ENCODE results near the gene CDPF1. TPM values are rescaled to one million over a fixed set of nuclear protein-coding genes. Genes with fewer than 3 reads are reported as not detected.
"Not testable (repeated sequence)": the region's sequence is repeated elsewhere in the genome, so short reads cannot be mapped to it uniquely, and the experiment has no call there.

The CDPF1 gene
- total RNA-seq, 1 donor from 2014 or later = 14.3 TPM

DNA sequence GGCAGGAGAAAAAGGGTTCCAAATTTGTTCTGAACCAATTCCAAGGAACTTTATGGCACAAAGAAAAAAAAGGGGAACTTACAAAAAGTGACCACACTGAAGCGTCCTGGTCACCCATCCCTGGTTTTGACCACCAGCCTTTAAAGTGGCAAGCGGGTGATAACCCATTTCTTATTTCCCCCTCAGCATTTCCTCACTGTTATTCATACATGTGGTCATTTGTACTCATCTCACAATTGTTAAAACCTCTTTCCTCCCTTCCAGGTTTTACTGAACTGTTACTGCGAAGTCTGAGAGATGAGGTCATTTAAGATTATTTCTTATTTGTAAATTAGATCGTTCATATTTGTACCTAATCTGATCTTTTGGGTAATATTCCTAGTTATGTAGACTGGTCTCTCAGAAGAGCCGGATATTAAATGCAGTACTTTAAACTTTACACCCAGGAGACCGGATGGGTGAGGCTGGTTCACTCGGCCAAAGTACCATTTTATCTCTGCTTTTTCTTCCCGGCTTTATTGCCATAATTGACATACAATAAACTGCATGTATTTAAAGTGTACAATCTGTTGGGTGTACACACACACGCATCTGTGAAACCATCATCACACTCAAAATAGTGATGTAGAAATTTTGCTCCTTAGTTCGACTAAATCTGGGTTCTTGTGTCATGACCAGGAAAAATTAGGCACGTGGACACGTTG, 47.0 kb downstream of the CDPF1 start:
- TF ChIP-seq, protein P1, sequence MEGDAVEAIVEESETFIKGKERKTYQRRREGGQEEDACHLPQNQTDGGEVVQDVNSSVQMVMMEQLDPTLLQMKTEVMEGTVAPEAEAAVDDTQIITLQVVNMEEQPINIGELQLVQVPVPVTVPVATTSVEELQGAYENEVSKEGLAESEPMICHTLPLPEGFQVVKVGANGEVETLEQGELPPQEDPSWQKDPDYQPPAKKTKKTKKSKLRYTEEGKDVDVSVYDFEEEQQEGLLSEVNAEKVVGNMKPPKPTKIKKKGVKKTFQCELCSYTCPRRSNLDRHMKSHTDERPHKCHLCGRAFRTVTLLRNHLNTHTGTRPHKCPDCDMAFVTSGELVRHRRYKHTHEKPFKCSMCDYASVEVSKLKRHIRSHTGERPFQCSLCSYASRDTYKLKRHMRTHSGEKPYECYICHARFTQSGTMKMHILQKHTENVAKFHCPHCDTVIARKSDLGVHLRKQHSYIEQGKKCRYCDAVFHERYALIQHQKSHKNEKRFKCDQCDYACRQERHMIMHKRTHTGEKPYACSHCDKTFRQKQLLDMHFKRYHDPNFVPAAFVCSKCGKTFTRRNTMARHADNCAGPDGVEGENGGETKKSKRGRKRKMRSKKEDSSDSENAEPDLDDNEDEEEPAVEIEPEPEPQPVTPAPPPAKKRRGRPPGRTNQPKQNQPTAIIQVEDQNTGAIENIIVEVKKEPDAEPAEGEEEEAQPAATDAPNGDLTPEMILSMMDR (IDR thresholded peaks at IDR 0.05) = no peak
- CTCF ChIA-PET = no interaction called here
- Mint-ChIP-seq H3K27me3 (no peaks in the 10 kb centered on the region), H3K4me3 (no peak overlapping the region), H3K4me1 (no peaks in the 10 kb centered on the region), H3K27ac (no peak overlapping the region), H3K9me3 (no peaks in the 10 kb centered on the region), H3K36me3 (ENCODE audit: low read depth) (peaks cover 50% of the 10 kb centered on the region)
- POLR2A ChIA-PET = no interaction called here
- no peak for DNase-seq
- intact Hi-C loops (cut with micrococcal nuclease) = no loop called here
- no peak for ATAC-seq (ENCODE audit: low read depth)

- Mint-ChIP-seq H3K27me3 (no peaks in the 10 kb centered on the region), H3K4me3 (no peak overlapping the region), H3K9me3 (no peaks in the 10 kb centered on the region), H3K27ac (no peak overlapping the region), H3K36me3 (ENCODE audit: low read depth) (peaks cover 50% of the 10 kb centered on the region), H3K4me1 (no peaks in the 10 kb centered on the region)
- CTCF ChIA-PET = no interaction called here
- POLR2A ChIA-PET = no interaction called here
- intact Hi-C loops (cut with micrococcal nuclease) = no loop called here
- ATAC-seq (ENCODE audit: low read depth) = no peak
- TF ChIP-seq, protein P1 (IDR thresholded peaks at IDR 0.05) = no peak
- DNase-seq = no peak
Observed at GRCh38 chr22:46201059-46201757, 48.9 kb downstream of the CDPF1 start.

- POLR2A ChIA-PET; intact Hi-C loops (cut with micrococcal nuclease); DNase-seq; H3K4me1 Mint-ChIP-seq; ATAC-seq (ENCODE audit: low read depth); H3K4me3 Mint-ChIP-seq; H3K9me3 Mint-ChIP-seq; H3K27ac Mint-ChIP-seq; H3K27me3 Mint-ChIP-seq: not testable (repeated sequence)
- peaks cover 36% of the 10 kb centered on the region for H3K36me3 Mint-ChIP-seq (ENCODE audit: low read depth)
- CTCF ChIA-PET = interaction anchor here (0.5 kb wide), 1 partner anchor 193 kb away, joined by 3 read pairs; no protein-coding TSS in a partner anchor
Observed at GRCh38 chr22:46198806-46199205, 51.3 kb downstream of the CDPF1 start.

GRCh38 chr22:46198274-46198673, 51.8 kb downstream of the CDPF1 start:
- DNase-seq (no peak), ATAC-seq (ENCODE audit: low read depth) (no peak)
- intact Hi-C loops (cut with micrococcal nuclease) = no loop called here
- POLR2A ChIA-PET = no interaction called here
- no peak overlapping the region for H3K4me3 Mint-ChIP-seq
- TF ChIP-seq, protein P1 (IDR thresholded peaks at IDR 0.05) = no peak
- H3K27me3 Mint-ChIP-seq = no peaks in the 10 kb centered on the region
- no peaks in the 10 kb centered on the region for H3K4me1 Mint-ChIP-seq
- H3K27ac Mint-ChIP-seq = no peak overlapping the region
- CTCF ChIA-PET = no interaction called here
- no peaks in the 10 kb centered on the region for H3K9me3 Mint-ChIP-seq
- peaks cover 30% of the 10 kb centered on the region for H3K36me3 Mint-ChIP-seq (ENCODE audit: low read depth)

DNA sequence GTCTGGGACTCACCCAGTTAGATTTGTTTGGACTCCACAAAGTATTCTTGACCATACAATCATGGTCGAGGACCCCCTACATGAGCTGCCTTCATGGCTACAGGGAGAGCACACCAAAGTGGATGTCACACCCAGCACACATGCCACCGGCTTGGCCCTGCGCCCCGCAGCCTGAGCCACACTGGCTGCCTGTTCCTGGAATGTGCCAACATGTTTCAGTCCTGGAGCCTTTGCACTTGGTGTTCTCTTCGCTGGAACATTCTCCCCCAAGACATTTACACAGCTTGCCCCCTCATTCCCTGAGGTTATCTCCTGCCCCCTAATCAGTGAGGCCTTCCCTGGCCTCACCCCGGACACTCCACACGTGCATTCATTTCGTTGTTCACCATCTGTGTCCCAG, 53.8 kb downstream of the CDPF1 start:
- ChIA-PET CTCF (no interaction called here), POLR2A (interaction anchor here (0.6 kb wide), 1 partner anchor 125 kb away, joined by 3 read pairs; no protein-coding TSS in a partner anchor)
- Mint-ChIP-seq H3K4me1 (no peaks in the 10 kb centered on the region), H3K36me3 (ENCODE audit: low read depth) (peaks cover 30% of the 10 kb centered on the region), H3K4me3 (no peak overlapping the region), H3K9me3 (peaks cover 6% of the 10 kb centered on the region), H3K27me3 (no peaks in the 10 kb centered on the region), H3K27ac (no peak overlapping the region)
- intact Hi-C loops (cut with micrococcal nuclease) = no loop called here
- DNase-seq = no peak
- no peak for ATAC-seq (ENCODE audit: low read depth)
- TF ChIP-seq, protein P1 (IDR thresholded peaks at IDR 0.05) = no peak
